Measurements from ENCODE around the gene POMGNT2.

- TF ChIP-seq POLR2A (IDR thresholded peaks at IDR 0.05) (no peak), CTCF (IDR thresholded peaks at IDR 0.05) (no peak)
These were observed 36.6 kb upstream of the POMGNT2 start for GRCh38 chr3:43142472-43142871.

Measured in testis (tissue), 2 donors.